HG03039 (cell line): ENCODE results near the gene SIDT2.
"Not testable (repeated sequence)": the region's sequence is repeated elsewhere in the genome, so short reads cannot be mapped to it uniquely, and the experiment has no call there.

Experiments
- ATAC-seq: cut with Tn5 transposase; IDR thresholded peaks from one replicate; pipeline ENCODE4 v1.9.1; 2021; ENCODE audit warnings: mild to moderate bottlenecking, moderate library complexity; ENCODE audit not compliant: unreplicated experiment

SIDT2 gene

DNA sequence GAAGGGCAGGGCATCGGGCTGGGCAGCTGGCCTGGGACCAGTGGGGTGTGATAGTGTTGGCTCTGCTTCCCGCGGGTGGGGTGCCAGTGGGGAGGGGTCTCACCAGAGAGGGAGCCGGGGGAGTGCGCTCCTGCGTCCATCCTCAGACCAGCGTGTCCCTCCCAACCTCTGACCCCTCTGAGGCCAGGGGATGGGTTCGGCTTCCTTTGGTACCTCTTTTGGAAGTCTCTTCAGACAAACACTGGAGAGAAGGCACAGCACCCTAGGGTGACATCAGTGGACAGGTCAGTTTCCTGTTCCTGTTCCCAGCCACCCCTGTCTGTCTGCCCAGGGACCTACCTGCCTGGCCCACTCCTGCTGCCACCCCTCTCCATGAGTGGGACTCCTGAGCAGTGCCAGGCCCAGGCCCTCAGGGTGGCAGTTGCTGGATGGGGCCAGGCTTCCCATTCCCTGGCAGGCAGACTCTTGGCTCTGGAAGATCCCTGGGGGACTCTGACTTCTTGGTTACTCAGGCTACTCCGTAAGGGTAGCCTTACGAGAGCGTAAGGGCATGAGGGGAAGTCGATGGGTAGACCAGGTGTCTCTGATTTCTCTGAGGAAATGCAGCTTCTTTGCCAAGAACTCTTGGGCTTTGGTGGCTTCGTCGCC is 23.2 kb downstream of the SIDT2 start:
- ATAC-seq, result no peak

DNA sequence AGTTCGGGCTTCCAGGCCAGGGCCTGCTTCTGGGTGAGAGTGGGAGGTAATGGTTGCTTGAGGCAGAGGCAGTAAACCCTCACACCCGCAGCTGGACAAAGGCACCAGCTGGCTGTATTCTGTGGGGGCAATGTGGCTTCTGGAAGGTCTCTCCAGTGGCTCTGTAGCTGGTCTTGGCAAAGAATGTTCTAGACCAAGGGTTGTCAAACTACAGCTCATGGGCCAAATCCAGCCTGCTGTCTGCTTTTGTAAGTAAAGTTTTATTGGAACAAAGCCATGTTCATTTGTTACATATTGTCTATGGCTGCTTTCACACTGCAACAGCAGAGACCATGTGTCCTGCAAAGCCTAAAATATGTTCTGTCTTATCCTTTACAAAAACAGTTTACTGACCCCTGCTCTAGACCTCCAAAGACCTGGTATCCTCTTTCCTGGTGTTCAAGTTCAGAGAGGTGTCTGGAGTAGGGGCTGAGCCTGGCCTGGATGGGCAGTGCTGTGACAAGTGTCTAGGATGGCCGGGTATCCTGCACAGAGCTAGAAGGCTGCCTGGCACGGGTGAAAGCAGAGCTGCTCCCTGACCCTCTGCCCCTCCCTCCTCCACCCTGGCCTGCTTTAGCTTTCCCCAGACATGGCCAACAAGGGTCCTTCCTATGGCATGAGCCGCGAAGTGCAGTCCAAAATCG is 24.0 kb downstream of the SIDT2 start:
- ATAC-seq, result no peak

DNA sequence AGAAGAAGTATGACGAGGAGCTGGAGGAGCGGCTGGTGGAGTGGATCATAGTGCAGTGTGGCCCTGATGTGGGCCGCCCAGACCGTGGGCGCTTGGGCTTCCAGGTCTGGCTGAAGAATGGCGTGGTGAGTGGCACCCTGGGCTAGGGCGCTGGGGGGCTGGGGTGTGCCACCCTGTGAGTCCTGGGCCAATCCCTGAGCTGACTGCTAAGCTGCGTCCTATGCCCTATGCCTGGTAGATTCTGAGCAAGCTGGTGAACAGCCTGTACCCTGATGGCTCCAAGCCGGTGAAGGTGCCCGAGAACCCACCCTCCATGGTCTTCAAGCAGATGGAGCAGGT is 24.5 kb downstream of the SIDT2 start:
- no peak for ATAC-seq

DNA sequence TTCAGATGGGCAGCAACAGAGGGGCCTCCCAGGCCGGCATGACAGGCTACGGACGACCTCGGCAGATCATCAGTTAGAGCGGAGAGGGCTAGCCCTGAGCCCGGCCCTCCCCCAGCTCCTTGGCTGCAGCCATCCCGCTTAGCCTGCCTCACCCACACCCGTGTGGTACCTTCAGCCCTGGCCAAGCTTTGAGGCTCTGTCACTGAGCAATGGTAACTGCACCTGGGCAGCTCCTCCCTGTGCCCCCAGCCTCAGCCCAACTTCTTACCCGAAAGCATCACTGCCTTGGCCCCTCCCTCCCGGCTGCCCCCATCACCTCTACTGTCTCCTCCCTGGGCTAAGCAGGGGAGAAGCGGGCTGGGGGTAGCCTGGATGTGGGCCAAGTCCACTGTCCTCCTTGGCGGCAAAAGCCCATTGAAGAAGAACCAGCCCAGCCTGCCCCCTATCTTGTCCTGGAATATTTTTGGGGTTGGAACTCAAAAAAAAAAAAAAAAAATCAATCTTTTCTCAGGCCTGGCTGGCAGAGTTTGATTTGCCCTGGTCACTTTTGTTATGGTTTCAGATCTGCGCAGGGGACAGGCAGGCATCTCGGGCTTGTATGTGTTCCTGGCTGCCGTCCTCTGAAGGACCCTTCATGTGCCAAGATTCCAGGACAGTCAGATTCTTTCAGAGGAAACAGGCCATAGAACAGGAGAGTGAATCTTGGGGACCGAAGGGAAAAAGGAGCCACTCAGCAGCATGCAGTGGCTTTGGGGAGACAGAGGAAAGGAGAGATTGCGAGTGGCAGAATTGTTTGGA is 25.9 kb downstream of the SIDT2 start:
- no peak for ATAC-seq

DNA sequence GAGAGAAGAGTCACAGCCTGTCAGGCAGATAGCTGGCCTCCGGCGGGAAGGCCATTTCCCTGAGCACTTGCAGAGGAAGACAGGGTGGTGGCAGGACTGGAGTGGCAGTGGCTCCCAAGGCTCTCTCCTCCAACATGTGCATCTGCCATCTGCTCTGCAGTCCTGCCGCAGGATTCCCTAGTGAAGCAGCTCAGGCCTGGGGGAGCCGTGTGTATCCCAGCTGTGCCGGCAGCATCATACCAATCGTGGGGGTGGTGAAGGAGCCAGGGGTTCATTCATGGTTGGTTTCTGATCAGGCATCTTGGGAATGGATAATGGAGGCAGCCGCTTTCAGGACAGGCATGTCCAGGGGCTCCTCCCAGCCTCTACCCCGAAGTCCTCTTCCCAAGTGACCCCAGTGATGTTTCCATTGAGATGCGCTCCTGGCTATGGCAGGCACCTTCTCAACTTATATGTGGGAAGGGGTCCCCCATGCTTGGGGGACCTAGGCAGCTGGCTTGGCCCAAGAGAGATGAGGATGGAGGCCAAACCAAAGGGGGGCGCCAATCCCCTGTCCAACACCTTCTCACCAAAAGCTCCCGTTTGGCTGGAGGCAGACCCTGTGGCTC is 26.8 kb downstream of the SIDT2 start:
- no peak for ATAC-seq

DNA sequence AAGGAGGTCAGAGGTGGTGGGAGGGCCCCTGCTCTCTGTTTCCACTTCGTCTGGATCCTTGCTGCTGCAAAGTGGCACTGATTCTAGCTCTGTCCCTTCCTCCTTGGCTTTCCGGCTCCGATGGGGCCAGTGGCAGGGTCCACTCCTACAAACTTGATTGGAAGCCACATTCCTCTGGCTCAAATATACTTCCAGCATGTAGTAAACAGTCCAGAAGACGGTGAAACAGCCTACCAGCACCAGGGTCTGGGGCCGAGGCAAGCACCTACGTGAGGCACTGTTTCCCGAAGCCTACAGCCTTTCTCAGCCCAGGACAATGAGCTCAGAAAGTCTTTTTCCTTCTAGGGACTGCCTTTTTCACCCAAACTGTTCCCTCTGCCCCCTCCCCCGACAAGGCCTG is 27.6 kb downstream of the SIDT2 start:
- ATAC-seq, result not testable (repeated sequence)

DNA sequence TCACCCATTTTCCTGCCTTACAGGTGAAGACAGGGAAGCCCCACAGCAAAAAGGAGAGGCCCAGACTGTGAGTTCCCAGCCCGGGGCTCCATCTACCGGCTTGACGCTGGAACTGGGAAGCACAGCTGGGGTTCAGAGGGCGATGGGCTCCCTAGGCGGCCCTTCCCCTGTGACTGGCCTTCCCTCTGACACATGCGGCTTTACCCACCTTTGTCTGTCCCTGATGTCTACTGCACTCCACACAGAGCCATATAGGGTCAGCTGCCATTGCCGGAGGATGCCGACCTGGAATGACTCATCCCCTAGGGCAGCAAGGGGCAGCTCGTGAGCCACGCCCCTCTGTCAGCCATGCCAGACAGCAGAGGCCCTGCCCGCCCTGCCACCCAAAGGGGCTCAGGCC is 28.3 kb downstream of the SIDT2 start:
- ATAC-seq, result not testable (repeated sequence)

DNA sequence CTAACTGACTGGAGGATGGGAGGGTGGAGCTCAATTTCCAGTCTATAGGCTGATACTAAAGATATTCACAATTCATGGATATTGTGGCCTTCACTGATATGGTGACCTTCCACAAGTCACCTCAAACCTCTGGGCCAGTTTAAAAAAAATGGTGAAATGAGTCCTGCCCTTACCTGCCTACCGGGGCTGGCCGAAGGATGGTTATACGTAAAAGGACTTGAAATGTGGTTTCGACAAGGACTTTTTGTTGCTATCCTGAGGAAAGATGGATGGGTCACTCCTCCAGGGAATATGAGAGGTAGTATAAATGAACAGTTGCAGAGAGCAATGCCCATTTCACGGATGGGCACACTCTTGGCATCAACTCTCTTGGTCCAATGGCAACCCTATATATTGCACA is 28.9 kb downstream of the SIDT2 start:
- not testable (repeated sequence) for ATAC-seq

DNA sequence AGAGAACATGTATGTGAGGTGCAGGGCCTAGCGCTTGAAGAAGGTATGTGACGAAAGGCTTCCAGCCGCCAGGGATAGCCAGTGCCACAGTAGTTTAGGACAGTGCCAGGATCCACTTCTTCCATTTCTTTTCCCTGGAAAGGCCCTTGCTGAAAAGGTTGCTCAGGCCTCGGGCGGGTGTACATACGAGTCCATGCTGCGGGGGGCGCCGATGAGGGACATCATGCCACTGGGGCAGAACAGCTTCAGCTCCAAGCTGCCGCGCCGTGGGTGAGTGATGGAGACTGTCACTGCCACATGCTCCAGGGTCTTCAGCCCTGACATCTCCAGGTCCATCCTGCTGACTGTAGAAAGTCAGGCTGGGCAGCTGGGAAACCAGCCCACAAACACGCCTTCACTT is 30.2 kb downstream of the SIDT2 start:
- not testable (repeated sequence) for ATAC-seq

DNA sequence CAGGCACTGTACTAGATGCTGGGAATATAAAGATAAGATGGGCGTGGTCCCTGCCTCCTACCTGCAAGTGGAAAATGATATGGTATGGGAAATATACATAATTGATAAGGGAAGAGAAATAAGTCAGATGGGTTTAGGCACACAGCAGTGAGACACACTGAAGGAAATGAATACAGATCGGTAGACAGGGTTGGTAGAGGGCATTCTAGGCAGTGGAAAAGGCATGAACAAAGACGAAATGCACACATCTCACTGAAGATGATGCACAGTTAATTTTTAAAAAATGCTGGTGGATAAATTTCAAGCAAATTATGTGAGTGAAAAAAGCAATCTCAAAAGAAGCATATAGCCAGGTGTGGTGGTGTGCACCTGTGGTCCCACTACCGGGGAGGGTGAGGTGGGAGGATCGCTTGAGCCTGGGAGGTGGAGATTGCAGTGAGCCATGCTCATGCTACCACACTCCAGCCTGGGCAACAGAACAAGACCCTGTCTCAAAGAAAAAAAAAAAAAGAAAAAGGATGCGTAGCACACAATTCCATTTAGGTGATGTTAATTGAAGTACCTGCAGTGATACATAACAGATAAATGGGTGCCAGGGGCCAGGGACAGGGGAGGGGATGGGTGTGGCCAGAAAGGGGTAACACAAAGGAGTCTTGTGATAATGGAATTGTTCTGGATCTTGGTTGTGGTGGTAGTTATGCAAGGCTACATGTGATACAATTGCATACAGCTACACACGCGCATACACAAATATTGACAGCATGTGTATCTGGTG is 31.0 kb downstream of the SIDT2 start:
- not testable (repeated sequence) for ATAC-seq

DNA sequence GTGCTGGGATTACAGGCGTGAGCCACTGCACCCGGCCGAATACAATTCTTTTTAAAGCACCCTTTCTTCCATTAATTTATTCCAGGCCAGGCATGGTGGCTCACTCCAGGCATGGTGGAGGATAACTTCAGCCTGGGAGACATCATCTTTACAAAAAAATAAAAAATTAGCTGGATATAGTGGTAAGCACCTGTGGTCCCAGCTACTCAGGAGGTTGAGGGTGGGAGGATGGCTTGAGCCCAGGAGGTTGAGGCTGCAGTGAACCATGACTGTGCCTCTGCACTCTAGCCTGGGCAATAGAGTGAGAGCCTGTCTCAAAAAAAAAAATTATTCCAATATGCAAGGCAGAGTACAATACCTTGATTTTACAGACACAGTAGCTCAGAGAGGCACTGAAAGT is 32.1 kb downstream of the SIDT2 start:
- ATAC-seq, result no peak

DNA sequence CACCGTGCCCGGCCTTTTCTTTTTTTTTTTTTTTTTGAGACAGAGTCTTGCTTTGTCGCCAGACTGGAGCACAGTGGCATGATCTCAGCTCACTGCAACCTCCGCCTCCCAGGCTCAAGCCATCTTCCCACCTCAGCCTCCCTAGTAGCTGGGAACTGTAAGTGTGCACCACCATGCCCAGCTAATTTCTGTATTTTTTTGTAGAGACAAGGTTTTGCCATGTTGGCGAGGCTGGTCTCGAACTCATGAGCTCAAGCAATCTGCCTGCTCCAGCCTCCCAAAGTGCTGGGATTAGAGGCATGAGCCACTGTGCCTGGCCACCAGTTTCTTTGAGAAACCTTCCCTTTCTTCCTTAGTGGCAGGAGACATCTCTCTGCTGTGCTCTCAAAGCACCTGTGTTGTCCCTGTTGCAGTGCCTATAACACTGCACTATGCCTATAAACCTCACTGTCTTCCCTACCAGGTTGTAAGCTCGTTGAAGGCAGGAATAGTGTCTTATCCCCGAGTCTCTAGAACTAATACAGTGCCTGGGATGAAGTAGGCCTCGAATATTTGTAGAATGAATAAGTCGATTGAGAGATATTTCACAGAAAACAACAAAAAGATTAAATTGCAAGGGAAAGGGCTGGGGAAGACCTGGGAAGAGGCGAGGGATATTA is 34.3 kb downstream of the SIDT2 start:
- no peak for ATAC-seq

DNA sequence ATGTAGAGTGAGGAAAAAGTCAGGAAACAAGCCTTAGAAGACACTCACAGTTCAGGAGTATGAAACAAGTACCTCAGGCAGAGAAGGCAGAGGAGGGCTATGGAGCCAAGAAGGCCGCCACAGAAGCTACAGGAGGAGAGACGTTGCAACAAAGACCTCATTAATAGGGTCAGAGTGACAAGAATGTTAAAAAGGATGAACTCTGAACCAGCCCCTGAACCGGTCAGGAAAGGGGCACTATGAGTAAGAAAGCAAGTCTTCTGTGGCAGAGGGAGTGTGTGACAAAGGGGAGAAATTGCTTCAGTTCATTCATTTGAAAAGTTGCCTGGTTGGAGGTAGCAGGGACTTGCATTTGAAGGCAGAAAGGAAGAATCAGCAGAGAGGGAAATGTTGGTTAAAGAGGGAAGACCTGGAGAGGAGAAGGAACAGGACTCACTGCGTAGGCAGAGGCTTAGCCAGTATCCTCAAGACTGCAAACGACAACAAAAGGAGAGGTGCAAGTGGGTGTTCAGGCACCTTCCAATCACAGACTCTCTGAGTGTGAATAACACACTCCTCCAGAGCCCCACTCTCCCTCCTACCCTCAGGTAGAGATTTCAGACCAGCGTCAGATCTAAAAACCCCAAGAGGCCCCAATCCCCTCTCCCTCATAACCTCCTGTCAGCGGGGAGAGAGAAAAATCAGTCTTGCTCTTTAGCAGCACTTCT is 36.0 kb downstream of the SIDT2 start:
- ATAC-seq, result no peak

DNA sequence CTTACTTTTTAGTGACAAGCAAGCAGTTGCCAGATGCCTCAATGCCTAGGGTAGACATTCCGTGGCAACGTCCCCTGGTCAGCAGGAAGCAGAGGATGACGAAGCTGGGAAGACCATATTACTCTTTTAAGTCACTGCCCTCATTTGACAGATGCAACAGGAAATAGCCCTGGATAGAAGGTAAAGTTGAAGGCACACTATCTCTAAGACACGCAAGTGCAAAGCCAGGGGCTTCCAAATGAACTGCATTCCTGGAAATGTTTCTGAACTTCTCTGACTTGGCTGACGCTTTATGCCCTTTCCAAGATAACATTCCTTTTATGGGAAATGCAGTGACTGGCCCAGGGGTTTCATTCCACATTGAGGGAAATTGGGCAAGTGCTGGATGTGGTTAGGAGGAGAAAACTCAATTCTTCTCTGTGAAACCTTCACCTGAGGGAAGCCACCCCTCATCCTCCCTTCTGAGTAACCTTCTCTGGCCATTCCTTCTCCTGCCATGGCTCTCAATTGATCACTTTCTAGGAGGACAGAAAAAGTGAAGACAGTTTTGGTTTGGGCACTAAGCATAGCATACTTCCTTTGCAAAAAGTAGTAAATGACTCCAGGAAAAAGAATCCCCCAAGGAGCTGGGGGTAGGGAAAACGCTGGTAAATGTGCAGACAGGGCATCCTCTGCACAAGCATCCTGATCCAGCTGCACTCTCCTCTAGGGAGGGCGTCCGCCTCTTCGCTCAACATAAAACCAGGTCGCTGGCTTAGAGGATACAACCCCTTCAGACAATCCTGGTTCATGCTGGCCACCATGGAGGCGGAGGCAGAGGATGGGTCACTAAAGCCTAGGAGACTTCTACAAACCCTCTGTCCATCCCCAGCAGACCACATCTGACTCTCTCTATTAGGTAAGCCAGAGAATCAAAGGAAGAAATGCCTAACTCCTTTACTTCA is 38.9 kb downstream of the SIDT2 start:
- no peak for ATAC-seq

DNA sequence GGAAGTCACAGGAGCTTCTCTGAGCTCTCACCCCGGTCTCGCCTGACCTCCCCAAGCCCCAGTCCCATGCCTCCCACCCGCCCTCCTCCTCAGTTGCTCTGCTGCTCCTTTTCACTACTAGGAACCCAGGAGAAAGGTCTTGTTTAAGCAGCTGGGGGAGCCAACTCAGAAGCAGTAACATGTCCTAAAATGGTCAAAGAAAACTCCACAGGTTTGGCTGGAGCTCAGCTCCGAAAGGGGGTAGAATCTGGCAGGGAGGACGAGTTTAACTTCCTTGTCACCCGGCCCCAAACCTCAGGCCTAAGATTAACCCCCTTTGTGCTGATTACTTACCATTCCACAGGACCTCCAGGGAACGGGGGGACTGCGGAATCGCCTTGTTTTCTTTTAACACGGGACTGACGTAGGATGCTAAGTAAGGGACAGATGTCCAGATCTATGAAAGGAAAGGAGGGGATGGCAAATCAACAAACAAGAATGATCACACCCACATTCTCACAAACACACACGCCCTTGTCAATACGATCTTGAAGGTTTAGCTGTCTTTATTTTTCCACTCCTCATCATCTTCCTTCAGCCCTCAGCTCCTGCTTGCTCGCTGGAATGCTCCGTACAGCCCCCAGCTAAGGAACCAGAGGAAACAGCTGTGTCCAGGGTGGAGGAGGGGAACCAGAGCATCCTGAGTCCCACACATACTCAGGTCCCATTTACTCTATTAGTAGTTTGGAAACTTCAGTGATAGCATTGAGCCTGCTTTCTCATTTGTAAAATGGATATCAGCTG is 39.8 kb downstream of the SIDT2 start:
- ATAC-seq, result no peak

DNA sequence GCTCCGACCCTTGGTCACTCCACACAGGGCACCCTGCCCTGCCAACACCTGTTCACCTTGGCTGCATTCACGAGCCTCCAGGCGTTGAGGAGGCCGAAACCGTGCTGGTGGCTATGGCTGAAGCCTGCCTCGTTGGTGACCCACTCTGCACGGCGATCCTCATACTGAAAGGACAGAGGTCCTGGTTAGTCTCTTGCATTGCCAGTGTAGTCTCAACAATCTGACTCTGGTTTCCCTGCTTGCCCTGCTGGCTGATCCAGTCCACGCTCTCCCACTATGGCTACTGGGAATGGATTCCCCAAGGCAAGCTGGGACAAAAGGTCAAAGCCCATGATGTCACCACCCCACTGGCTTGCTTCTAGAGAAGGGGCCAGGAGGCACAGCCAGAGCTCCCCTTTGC is 40.5 kb downstream of the SIDT2 start:
- no peak for ATAC-seq

DNA sequence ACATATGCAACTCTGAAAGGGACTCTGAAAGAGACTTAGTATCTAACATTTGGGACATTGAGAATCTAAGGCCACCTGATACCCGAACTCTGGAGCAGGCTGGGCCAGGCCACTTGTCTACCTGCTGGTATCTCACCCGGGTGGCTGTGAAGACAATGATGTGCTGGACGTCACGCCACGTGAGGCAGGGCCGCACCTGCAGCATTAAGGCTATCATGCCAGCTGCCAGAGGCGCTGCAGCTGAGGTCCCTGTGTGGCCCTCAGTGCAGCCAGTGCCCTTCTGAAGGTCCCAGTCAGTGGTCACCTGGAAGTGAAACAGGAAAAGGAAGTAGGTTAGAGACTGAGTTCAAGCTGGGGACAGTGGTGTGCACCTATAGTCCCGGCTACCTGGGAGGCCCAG is 40.9 kb downstream of the SIDT2 start:
- no peak for ATAC-seq

DNA sequence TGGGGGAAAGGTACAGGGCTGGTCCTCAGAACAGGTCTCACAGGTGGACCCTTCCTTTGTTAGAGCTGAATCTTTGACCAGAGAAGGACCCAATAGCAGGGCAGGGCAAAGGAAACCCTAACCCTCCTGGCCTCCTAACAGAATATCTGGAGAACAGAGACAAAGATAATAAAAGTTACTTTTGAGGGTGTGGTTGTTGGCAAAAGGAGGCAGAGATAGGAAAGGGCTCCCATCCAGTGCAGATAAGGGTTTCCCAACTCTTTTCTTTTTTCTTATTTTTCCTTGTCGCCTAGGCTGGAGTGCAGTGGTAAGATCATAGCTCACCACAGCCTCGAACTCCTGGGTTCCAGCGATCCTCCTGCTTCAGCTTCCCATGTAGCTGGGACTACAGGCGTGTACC is 41.5 kb downstream of the SIDT2 start:
- no peak for ATAC-seq
